ENCODE measurements around the gene CSRNP3.

- TF ChIP-seq CTCF (IDR thresholded peaks at IDR 0.05): no peak
- no peak for TF ChIP-seq POLR2A (IDR thresholded peaks at IDR 0.05)
- no peak for TF ChIP-seq POLR2AphosphoS5 (IDR thresholded peaks at IDR 0.05)
Measured at GRCh38 chr2:165631089-165631488, 161.6 kb downstream of the CSRNP3 start.

Data from upper lobe of left lung (tissue), 4 donors.